Posterior cingulate gyrus (tissue), 11 donors: ENCODE data around the gene GPD1.

ENCODE experiments used
- DNase-seq, 10 donors: peaks; one replicate each; pipeline versions ENCODE4 v3.0.0 to v3.0.0-alpha.2; 2020 to 2021; ENCODE audit warnings: mixed read lengths in 3 of 10
- intact Hi-C: fragments of 100-400 bp; cut with DNase I; formaldehyde crosslinking; loops from one replicate; pipeline ENCODE4 v1.15.1; 2023

GPD1 gene

DNA sequence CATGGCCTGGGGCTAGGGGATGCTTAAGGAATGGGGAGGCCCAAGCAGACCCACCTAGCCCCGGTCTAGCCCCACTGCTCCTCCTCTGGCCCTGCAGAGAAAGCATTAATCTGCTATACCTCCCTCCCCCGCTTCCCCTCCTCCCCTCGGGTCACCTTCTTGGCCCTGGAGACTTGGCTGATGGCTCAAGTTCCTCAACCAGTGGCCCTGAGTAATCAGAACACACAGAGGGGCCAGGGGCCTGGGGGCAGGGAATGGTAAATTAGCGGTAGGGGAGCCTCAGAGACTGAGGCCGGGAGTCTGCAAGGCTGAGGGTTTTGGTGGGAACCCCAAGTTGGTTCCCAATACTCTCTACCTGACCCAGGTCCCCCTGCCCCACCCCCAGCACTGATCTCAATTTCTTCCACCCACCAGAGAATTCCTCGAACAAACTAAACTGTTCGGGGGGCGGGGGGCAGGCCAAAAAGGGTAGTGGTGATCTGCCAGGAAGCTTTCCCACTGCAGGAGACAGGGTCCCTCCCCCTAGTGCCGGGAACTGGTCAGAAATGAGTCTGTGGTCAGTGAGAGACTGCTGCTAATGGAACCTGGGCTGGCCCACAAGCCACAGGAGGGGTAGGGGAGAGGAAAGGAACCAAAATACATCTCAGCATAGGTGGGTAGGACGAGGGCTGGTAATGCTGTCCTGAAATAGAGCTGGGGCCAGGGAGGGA lies 31.5 kb upstream of the GPD1 start:
- peak in 2 of 10 donors; percentile 45 to 69 for DNase-seq
- intact Hi-C loops: loop anchor here (5.0 kb wide), 1 partner anchor 205 kb away; no protein-coding TSS in a partner anchor

DNA sequence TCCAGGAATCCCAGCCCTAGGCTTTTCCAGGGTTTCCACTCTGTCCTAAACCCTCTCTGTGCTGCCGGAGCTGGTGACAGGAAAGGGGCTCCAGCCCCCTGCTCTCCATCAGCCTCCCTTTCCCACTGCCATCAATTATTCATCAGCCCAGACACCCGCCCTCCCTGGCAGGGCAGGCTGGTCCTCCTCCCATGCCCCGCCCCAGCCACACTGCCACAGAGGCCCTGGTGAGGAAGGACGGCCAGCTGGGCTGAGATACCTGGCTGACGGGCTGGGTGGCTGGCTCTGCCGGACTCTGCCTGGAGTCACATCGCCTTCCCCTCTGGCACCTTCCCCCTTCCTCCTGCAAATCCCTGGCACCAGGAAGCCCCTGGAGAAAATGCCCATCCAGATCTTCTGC lies 30.6 kb upstream of the GPD1 start:
- intact Hi-C loops: loop anchor here (5.0 kb wide), 1 partner anchor 206 kb away; no protein-coding TSS in a partner anchor
- DNase-seq: peak in 2 of 10 donors; percentile 76 to 81

DNA sequence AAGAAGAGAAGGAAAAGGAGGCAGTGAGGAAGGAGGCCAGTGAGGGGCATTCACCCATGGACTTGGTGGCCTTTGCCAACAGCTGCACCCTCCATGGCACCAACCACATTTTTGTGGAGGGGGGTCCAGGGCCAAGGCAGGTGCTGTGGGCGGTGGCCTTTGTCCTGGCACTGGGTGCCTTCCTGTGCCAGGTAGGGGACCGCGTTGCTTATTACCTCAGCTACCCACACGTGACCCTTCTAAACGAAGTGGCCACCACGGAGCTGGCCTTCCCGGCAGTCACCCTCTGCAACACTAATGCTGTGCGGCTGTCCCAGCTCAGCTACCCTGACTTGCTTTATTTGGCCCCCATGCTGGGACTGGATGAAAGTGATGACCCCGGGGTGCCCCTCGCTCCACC lies 30.1 kb upstream of the GPD1 start:
- peak in 2 of 10 donors; percentile 48 to 73 for DNase-seq
- intact Hi-C loops: loop anchor here (5.0 kb wide), 1 partner anchor 206 kb away; no protein-coding TSS in a partner anchor

DNA sequence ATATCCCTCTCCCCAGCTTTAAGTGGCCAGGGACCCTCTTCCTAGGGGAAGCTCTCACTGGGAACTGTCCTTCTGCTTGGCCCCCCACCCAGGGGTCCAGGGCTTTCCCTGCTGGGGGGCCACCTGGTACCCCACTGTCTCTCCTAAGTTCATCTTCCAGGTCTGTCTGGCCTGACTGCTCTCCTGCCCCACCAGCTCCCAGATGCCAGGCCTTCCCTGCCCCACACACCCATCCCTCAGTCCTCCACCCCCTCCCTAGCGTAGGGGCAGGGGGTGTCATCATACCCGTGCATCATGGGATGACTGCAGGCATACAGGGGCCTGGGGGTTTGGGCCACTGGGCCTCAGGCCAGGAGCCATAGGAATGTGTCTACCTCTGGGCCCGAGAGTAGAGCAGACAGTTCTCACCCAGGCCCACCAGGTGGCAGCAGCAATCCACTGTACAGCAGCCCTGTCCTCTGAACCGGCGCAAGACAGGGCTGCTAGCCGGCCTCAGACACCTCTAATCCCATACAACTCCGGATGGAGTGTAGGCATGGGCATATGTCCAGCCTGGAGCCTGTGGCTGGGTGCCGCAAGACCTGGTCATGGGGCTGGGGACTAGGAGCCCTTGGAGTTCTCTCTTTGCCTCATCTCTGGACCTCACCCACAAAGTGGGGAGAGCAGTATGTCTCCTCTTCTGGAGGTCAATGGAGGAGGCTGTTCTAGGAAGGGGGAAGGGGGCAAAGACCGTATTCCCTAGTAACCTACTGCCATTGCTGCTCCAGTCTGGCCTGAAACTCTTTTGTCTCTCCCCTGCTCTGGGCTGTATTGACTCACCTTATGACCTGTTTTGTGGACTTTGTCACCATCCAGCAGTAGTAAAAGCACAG lies 28.6 kb upstream of the GPD1 start:
- intact Hi-C loops: loop anchor here (1.0 to 5.0 kb wide), 2 partner anchors 100 to 208 kb away; no protein-coding TSS in a partner anchor
- DNase-seq: peak; percentile 62 to 98 (median 84)

DNA sequence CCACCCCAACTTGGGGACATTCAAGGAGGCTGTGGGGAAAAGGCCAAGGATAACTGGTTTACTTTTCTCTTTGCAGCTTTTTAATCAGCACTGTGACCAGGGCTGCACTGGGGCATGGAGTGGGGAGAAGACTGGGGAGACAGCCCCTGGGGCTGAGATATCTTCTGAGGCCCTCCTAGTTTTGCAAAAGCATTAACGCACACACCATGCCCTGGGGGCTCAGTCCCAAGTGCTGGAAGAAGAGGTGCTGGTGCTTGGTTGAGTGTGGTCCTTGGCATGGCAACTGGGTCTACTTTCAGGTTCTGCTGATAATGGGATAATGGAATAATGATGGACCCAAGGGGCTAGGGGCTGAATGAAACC lies 28.0 kb upstream of the GPD1 start:
- peak in 2 of 10 donors; percentile 55 to 70 for DNase-seq
- intact Hi-C loops: loop anchor here (1.0 kb wide), 1 partner anchor 100 kb away; no protein-coding TSS in a partner anchor

DNA sequence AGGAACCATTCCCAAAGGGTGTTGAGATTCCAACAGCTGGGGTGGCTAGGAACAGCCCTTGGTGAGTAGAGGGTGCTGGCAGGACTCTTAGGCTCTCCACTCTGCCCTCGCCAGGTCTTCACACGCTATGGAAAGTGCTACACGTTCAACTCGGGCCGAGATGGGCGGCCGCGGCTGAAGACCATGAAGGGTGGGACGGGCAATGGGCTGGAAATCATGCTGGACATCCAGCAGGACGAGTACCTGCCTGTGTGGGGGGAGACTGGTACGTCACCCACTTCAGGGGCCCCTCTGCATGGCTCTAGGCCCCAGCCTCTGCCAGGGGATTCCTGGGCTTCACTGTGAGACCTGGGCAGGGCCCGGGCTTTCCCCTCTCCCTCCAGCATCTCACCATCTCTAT lies 26.7 kb upstream of the GPD1 start:
- DNase-seq: peak in 2 of 10 donors; percentile 19 to 56
- intact Hi-C loops: no loop called here

DNA sequence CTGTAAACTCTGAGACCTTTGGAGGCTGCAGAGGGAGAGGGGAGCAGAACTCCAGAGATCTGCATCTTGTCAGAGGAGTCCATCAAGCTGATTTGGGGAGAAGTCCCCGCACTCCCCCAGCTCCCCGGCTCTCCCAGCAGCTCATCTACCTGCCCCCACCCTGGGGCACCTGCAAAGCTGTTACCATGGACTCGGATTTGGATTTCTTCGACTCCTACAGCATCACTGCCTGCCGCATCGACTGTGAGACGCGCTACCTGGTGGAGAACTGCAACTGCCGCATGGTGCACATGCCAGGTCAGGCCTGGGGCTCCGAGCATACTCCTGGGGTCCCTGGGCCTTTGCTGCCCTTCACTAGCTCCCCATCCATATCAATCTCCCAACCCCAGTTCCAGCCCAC lies 25.5 kb upstream of the GPD1 start:
- intact Hi-C loops: no loop called here
- peak in 2 of 10 donors; percentile 40 to 43 for DNase-seq

DNA sequence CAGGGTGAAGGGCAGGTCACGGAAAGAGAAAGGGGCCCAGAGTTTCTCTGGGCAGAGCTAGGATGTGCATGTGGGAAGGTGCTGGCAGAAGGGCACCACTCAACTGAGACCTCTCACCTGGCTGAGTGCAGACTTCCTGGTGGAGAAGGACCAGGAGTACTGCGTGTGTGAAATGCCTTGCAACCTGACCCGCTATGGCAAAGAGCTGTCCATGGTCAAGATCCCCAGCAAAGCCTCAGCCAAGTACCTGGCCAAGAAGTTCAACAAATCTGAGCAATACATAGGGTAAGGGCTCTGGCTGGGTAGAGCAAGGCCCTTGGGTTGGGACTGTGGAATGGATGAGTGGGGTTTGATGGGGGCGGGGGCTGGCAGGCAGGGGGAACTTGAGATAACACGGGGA lies 24.0 kb upstream of the GPD1 start:
- peak in 1 of 10 donors; percentile 39 for DNase-seq
- intact Hi-C loops: no loop called here

DNA sequence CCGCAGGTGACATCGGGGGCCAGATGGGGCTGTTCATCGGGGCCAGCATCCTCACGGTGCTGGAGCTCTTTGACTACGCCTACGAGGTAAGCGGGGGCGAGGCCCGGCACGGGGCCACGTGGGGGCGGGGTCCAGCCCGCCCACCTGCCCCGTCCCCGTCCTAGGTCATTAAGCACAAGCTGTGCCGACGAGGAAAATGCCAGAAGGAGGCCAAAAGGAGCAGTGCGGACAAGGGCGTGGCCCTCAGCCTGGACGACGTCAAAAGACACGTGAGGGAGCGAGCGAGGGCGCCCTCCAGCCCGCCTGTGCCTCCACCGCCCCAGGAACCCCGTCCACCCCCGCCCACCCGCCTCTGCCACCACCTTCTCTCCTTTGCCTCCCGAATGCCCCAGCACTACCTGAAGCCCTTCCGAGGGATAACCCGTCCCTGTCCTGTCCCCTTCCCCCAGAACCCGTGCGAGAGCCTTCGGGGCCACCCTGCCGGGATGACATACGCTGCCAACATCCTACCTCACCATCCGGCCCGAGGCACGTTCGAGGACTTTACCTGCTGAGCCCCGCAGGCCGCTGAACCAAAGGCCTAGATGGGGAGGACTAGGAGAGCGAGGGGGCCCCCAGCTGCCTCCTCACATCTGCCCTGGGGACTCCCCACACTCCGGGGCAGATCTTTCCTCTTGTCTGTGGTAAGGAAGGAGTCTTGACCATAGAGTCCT lies 22.6 kb upstream of the GPD1 start:
- intact Hi-C loops: no loop called here
- DNase-seq: peak in 2 of 10 donors; percentile 64 to 74

DNA sequence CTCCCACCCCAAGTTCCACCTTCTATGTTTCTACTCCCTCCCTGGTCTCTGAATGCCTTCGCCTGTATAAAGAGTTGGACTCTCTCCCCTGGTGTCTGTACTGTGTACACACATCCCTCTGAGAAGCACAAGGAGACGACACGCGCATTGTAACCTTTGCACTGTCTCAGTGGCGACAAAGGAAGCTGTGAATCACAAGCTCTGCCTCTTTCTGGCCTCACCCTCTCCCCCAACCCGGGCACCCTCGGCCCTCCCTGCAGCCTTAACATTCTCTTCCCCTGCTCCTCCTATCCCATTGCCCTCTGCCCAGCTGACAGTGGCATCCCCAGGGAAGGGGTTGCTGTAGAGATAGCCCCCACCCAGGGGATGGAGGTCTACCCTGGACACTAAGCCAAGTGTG lies 21.2 kb upstream of the GPD1 start:
- intact Hi-C loops: no loop called here
- DNase-seq: peak in 2 of 10 donors; percentile 46 to 57

DNA sequence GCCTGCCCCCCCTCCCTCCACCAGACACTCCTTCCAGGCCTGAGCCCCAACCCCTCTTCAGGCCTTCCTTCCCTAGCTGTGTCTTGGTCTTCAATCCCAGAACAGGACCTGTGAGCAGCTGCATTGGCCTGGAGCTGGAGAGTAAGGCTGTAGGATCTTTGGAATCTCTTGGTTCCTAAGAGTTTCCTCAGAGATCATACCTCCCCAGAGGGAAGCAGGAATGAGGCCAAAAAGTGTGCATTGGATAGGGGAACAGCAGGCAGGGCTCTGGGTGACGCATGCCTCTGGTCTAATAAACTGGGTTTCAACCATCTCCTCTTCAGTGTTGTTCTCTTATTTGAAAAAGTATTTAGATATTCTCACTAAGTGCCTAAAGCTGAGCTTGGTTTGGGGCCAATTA lies 20.5 kb upstream of the GPD1 start:
- DNase-seq: peak in 1 of 10 donors; percentile 24
- intact Hi-C loops: no loop called here

DNA sequence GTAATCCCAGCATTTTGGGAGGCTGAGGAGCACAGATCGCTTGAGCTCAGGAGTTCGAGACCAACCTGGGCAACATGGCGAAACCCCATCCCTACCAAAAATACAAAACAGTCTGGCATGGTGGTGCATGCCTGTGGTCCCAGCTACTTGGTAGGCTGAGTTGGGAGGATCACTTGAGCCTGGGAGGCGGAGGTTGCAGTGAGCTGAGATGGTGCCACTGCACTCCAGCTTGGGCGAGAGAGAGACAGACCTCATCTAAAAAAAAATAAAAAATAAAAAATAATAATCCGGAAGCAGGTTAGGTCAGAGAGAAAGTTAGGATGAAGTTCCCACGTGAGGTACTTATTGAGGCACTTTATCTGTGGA lies 19.4 kb upstream of the GPD1 start:
- peak in 2 of 10 donors; percentile 24 to 44 for DNase-seq
- intact Hi-C loops: loop anchor here (2.0 kb wide), 1 partner anchor 28 kb away; the partner anchor contains the start of gene COX14

DNA sequence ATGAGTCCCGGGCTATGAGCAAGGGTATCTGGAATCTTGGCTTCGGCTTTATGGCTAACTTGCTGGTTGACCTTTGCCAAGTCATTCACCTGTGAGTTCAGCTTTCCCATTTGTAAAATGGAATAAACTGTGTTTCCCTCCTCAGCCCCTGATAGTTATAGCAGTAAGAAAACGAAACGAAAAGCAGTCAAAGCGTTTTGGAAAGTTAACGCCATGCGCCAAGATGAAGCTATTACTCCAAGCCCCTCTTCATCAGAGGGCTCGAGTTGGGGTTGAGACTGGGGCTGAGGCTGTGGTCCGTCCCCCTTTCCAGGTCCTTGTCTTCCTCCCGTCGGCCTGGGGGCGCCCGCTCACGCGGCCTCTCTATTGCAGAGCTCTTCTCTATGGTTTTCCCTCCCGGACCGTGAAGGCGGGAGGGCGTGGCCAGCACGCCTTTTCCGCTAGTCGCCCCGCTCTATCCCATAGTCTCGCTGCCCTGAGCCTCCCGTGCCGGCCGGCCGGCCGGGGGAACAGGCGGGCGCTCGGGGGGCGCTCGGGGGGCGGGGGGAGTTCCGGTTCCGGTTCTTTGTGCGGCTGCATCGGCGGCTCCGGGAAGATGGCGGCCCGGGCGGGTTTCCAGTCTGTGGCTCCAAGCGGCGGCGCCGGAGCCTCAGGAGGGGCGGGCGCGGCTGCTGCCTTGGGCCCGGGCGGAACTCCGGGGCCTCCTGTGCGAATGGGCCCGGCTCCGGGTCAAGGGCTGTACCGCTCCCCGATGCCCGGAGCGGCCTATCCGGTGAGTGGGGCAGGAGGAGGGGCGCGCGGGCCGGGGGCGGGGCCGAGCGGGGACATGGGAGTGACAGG lies 18.8 kb upstream of the GPD1 start, which contains the start of gene SMARCD1:
Gene SMARCD1, plus strand, starts transcription at position 568 of the 840 bp plus-strand sequence. Its CDS starts 28 bp downstream, at position 596.
- peak; percentile 85 to 99 (median 94) for DNase-seq
- intact Hi-C loops: loop anchor here (1.0 to 2.0 kb wide), 2 partner anchors 28 to 82 kb away; partner anchors contain the start of genes CERS5 and COX14

DNA sequence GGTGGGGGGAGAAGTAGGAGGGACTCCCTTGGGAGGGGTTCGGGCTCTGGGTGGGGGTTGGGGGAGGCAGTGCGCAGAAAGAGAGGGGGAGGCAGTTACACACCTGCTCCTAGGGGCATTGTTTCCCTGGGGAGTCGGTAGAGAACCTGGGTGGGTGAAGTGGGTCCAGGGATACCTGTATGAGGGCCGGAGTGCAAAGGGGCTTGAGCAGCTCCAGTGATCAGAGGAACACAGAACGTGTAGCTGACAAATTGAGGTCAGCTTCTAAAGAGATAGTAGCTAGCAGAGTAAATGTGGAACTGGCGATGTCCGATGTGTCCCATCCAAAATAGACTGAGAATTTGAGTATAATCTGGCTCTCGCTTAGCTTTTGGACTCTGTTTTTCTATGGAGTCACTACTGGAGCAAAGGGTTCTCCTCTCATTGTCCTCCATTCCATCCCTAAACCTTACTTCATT lies 18.2 kb upstream of the GPD1 start:
- DNase-seq: no peak
- intact Hi-C loops: loop anchor here (1.0 to 2.0 kb wide), 2 partner anchors 27 to 82 kb away; partner anchors contain the start of genes CERS5 and COX14

DNA sequence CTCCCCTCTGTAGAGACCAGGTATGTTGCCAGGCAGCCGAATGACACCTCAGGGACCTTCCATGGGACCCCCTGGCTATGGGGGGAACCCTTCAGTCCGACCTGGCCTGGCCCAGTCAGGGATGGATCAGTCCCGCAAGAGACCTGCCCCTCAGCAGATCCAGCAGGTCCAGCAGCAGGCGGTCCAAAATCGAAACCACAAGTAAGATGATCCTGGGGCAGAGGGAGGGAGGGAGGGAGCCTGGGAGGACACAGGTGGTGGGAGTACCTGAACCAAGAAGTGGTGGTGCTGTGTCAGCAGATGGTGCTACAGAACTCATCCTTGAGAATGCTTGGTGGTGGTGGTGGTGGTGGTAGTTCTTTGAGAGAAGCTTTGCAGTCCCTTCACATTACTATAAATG lies 17.7 kb upstream of the GPD1 start:
- DNase-seq: peak in 2 of 10 donors; percentile 29 to 47
- intact Hi-C loops: no loop called here

DNA sequence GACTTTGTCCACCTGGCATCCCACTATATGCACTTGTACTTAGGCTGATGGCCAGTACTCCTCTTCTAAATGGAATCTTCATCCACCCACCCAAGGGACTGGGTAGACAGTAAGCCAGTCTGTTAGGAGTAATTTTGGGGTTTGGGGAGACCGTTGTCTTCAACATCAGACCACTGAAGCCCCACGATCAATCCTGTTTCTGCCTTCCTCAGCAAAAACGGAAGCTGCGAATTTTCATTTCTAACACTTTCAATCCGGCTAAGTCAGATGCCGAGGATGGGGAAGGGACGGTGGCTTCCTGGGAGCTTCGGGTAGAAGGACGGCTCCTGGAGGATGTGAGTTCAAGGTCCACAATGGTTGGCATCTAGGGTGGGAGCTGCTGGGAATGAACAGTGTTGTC lies 16.7 kb upstream of the GPD1 start:
- intact Hi-C loops: no loop called here
- DNase-seq: peak in 2 of 10 donors; percentile 34 to 44

DNA sequence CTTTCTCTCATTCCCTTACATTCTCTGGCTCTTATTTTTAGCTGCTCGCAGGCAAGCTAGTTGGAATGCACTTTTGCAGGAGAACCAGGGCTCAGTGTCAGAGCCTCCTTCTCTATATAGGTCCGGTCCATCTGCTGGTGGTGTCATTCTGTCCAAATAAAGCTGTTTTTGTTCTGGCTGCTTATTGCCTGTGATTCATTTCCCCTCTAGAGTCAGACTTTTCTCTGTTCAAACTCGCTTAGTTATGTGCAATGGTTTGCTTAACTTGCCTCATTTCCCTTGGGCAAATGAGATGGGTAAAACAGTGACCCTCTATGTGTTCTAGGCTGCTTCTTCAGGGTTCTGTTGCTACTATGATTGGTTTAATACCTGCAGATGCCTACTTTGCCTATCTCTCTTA lies 15.8 kb upstream of the GPD1 start:
- intact Hi-C loops: no loop called here
- no peak for DNase-seq

DNA sequence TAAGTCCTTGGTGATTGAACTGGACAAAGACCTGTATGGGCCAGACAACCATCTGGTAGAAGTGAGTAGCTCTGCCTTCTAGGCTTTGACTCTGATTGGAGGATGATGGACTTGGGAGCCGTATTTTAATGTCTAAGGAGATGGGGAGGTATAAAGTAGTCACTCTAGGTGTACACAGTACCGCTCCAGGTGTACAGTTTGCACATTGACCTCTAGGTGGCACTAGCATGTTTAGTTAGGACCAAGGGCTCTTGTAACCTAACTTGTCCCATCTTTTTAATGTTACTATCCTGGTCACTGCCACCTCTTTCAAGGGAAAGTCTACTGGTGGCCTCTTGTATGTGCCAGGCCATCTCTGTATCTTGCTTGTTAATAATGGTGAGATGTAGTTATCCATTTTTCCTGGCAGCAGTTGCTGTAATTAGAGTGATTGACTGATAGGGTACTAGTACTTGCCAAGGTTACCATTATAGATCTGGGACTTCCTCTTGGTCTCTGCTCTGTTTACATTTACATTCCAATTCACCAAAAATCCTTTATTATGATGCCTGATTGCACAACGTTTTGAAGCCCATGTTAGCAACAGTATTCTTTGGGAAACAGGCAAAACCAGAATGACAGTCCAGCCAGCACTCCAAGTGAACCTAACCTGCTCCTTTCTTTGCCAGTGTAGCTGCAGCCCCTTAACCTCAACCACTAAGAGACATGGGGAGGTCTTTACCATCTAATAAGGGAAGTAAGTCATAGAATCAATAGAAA lies 15.1 kb upstream of the GPD1 start:
- intact Hi-C loops: no loop called here
- DNase-seq: peak in 5 of 10 donors; percentile 24 to 67 (median 44)
